UCSD-AML1 (cell line): ENCODE results near the gene ABCB4.

Experiments used
- DNase-seq: peaks from one replicate; lab custom pipeline; 2025; ENCODE audit not compliant: unreplicated experiment; lab: John Stamatoyannopoulos, UW

The ABCB4 gene

DNA sequence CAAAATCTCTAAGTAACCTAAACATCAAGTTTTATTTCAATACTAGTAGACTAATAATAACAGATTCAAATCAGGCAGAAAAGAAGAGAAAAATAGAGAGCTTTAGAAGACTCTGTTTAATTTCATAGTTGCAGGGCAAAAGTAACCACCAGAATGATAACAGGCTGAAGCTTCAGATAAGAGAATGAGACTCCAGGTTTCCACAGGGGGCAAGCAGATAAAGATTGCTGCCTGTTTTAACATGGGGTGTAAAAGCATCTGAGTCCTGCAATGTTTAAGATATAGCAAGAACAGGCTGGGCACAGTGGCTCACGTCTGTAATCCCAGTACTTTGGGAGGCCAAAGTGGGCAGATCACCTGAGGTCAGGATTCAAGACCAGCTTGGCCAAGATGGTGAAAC lies 119.0 kb downstream of the ABCB4 start:
- DNase-seq: no peak

DNA sequence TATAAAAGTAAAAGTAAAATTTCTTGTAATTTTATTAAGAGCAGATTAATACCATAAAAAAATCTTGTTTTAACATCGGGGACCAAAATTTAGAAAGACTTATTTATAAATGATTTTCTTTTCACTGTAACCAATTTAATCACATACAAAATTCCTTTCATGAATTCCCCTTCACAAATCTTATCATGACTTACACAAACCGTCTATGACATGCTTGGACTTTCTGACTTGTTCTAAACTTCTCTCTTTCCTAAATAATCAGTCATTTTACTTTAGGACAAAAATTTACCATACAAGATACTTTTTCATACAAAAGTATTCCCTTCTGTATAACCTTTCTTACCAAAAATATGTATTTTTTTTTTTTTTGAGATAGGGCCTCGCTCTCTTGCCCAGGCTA lies 120.7 kb downstream of the ABCB4 start:
- DNase-seq: no peak
